Right lobe of liver (tissue), 4 donors: ENCODE data around the gene POPDC2.

Experiments
- CTCF ChIP-seq, 4 donors: fragments of 200-600 bp in 3 of 4; fragments of 450-650 bp in 1 of 4; IDR thresholded peaks; one replicate each; pipeline versions ENCODE4 v1.5.1 to v1.8.0; 2016 to 2022; ENCODE audit warnings: antibody characterized with exemption in 4 of 4, mild to moderate bottlenecking in 2 of 4
- POLR2A ChIP-seq: fragments of 450-650 bp; IDR thresholded peaks from one replicate; pipeline ENCODE4 v1.6.1; 2017; ENCODE audit warnings: antibody characterized with exemption, mild to moderate bottlenecking
- donor health status: DM: no; HTN: no; CAD: no.
- donor health status: DM: no; HTN: no; CAD: no.
- donor health status: DM: no; HTN: yes; CAD: no.

- TF ChIP-seq CTCF (IDR thresholded peaks at IDR 0.05) (no peak), POLR2A (no peak)
These were observed 12.4 kb upstream of the POPDC2 start for GRCh38 chr3:119672776-119673175.
